Adipocyte (in vitro differentiated cells): Measurements from ENCODE around the gene MYO15B.

ENCODE experiments used
- DNase-seq: peaks from one replicate; pipeline ENCODE4 v3.0.0-alpha.2; 2015; ENCODE audit warnings: low read depth
- H3K27me3 ChIP-seq: replicated peaks from 2 replicates; pipeline ENCODE4 v1.7.0; 2013; ENCODE audit warnings: mild to moderate bottlenecking, low read length, moderate library complexity; ENCODE audit not compliant: control insufficient read depth, insufficient read depth
- H3K36me3 ChIP-seq: 2 replicates; pipeline ENCODE4 v1.7.0; 2013; ENCODE audit warnings: low read length, mild to moderate bottlenecking, moderate library complexity; ENCODE audit not compliant: control insufficient read depth, insufficient read depth, severe bottlenecking
- H3K4me1 ChIP-seq: 2 replicates; pipeline ENCODE4 v1.7.0; 2013; ENCODE audit warnings: mild to moderate bottlenecking, low read length, moderate library complexity; ENCODE audit not compliant: control insufficient read depth, insufficient read depth
- H3K4me3 ChIP-seq: 2 replicates; pipeline ENCODE4 v1.7.0; 2013; ENCODE audit warnings: mild to moderate bottlenecking, low read length, moderate library complexity
- H3K9ac ChIP-seq: 2 replicates; pipeline ENCODE4 v1.7.0; 2013; ENCODE audit warnings: mild to moderate bottlenecking, low read length, moderate library complexity
- H3K9me3 ChIP-seq: 2 replicates; pipeline ENCODE4 v1.7.0; 2013; ENCODE audit warnings: mild to moderate bottlenecking, low read length, moderate library complexity; ENCODE audit not compliant: control insufficient read depth

MYO15B gene

DNA sequence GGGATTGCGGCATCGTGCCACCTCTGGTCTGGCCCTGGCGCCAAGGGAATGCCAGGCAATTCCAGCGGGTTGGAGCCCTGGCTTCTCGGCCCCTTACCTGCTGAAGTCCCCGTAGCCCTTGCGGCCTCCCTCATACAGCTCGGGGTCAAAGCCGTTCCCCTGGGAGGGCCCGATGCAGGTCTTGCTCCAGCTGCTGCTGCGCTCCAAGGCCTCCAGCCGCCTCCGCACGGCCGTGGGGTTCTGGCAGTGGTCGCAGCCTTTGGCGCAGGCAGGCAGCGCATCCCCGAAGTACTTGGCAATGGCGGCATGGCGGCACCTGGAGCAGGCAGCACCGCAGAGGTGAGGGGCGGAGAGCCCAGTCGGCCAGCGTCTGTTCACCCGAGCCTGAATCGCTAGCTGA, 43.8 kb downstream of the MYO15B start:
- Histone ChIP-seq H3K4me3 (no peak overlapping the region), H3K9me3 (no peaks in the 10 kb centered on the region), H3K9ac (no peak overlapping the region), H3K36me3 (peaks cover 3% of the 10 kb centered on the region), H3K4me1 (peaks cover 20% of the 10 kb centered on the region), H3K27me3 (no peaks in the 10 kb centered on the region)
- no peak for DNase-seq

DNA sequence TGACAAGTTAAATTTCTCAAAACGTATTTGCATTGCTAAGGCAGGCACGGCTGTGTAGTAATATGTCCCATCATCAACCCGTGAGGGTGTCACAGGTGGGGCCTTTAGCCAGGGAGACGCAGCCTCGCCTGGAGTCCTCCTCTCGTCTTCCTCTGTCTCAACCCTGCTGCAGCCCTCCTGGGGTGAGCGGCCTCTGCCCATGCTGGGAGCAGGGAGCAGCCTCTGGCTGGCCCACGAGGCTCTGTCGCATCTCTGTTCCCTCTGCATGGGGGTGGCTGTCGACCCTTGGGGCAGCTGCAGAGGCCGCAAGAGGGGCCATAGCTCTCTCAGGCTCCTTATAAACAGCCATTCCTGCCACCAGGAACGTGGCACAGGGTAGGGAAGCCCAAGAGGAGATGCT, 44.8 kb downstream of the MYO15B start:
- Histone ChIP-seq H3K9ac (peak overlapping the region; percentile 34), H3K4me3 (no peak overlapping the region), H3K9me3 (no peaks in the 10 kb centered on the region), H3K4me1 (peaks cover 20% of the 10 kb centered on the region), H3K36me3 (peaks cover 3% of the 10 kb centered on the region), H3K27me3 (no peaks in the 10 kb centered on the region)
- DNase-seq, result no peak

DNA sequence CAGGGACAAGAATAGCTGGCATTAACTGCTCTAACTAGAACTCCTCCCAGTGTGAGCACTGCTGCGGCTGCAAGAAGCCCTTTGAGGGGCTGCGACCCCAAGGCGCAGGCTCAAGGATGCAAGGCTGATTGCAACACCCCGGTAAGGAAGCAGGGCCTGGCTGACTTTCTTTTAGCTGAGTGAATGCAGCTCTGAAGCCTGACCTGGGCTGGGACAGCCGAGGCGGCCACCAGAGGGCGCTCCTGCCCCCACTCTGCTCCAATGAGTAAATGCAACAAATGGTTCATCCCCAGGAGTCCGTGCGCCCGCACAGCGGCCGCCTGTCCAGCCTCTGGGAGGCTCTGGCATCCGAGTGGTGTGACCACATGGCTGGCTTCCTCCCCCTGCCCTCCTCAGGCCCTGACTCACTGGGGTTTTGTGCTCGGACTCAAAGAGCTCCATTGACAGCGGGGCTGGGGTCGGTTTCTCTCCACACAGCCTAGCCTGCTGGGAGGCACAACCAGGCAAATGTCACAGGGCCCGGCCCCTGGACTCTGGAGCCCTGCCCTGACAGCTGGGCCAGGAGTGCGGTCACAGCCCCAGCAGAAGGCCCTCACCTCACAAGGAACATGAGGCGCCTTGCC, 45.4 kb downstream of the MYO15B start, which contains the start of gene SMIM5:
TSS of gene SMIM5 (plus strand) at position 572 of the 623 bp plus-strand sequence. CDS start 6,768 bp downstream, outside the sequence.
- Histone ChIP-seq H3K4me3 (peak within 1 kb of the TSS; percentile 4), H3K9me3 (no peaks in the 10 kb centered on the region), H3K27me3 (no peaks in the 10 kb centered on the region), H3K4me1 (peaks cover 20% of the 10 kb centered on the region), H3K9ac (peak within 1 kb of the TSS; percentile 39), H3K36me3 (peaks cover 3% of the 10 kb centered on the region)
- DNase-seq, result peak; percentile 93

DNA sequence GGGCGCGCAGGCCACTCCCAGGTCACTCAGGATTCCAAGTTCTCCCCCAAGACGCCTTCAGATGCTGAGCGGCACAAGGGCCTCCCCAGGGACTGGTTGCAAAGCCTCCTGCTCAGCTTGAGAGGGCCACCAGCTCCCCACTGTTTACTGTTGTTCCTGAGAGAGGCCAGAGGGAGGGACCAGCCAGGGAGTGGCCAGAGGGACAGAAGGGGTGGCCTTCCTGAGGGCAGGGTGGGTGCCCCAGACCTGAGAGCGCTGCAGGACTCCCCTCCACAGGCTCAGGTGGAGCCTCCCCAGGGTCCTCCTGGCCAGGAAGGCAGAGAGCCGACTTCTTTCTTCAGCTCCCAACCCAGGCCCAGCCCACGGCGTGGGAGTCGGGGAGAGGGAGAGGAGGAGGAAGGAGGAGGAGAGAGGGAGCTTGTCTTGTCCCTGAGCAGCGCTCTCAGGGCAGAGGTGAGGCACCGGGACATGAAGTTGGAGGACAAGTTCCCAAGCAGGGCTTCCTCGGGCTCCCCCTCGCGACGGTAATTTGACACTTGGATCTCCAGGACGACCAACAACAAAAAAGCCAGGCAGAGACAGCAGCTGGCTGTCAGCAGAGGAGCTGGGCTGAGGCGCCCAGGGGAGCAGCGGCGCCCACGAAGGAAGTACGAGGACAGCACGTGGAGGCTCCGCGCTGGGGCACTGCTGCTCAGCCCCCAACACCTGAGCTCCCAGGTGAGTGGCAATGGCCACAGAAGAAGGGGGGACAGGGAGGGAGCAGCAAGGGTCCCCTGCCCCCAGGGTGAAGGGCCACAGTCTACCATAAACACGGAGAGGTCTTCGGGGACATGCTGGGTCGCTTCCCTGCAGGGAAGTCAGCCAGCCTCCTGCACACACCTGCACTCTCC, 46.1 kb downstream of the MYO15B start:
- DNase-seq, result peak; percentile 98
- Histone ChIP-seq H3K9me3 (no peaks in the 10 kb centered on the region), H3K4me3 (peak overlapping the region; percentile 4), H3K27me3 (no peaks in the 10 kb centered on the region), H3K9ac (peak overlapping the region; percentile 39), H3K4me1 (peaks cover 20% of the 10 kb centered on the region), H3K36me3 (peaks cover 3% of the 10 kb centered on the region)

DNA sequence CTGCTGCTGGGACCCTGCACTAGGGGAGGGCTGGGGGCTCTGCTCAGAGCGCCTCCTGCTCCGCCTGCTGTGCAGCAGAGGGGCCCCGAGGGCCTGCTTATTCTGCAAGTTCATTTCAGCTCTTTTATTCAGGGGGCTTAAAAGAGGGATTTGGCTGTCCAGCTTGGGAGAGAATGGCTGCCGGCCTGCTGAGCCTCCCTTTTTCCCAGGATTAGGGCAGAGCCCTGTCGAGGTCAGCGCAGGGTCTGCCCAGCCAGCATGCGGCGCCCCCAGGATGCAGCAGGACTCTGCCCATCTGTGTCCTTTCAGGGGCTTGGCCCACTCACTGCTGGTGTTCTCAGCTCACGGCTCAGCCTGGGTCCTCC, 46.8 kb downstream of the MYO15B start:
- peak overlapping the region; percentile 33 for H3K9ac ChIP-seq
- peaks cover 20% of the 10 kb centered on the region for H3K4me1 ChIP-seq
- H3K9me3 ChIP-seq, result no peaks in the 10 kb centered on the region
- H3K4me3 ChIP-seq, result no peak overlapping the region
- H3K36me3 ChIP-seq, result peaks cover 3% of the 10 kb centered on the region
- no peak for DNase-seq
- no peaks in the 10 kb centered on the region for H3K27me3 ChIP-seq

DNA sequence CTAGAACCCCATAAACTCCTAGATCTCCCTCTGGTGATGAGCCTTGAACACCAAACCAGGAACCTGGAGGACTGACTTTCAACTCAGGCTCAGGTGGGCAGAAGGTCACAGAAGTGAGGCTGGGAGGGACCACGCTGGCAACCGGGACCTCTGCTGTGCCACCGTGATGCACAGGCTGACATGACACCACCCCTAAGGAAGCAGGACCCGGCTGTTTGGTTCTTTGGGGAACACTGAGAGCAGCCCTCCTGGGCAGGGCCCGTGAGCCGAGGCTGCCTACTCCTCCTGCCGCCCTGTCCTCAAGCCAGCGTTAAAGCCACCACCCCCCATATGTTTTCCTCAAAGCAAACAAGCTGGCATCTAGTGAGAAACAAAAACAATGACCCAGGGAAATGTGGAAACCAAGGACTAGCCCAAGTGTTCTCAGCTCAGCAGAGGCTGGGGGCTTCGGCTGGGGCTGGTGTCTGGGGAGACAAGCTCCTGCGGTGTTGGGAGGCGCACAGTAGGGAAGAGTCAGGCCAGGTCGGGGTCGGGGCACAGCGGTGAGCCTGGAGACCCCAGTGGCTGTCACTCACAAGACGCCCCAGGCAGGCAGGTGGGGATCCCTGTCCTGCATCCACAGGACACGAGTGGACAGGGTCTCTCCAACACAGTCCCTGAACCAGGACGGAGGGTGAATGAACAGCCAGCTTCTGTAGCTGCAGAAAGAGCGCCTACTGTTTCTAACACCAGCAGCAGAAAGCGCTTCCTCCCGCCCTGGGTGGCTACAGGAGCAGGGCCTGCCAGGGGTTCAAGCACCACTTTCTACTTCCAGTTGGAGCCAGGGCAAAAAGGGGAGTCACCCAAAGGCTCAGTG, 47.4 kb downstream of the MYO15B start:
- no peak overlapping the region for H3K4me3 ChIP-seq
- DNase-seq, result no peak
- no peak overlapping the region for H3K9ac ChIP-seq
- H3K4me1 ChIP-seq, result peaks cover 20% of the 10 kb centered on the region
- no peaks in the 10 kb centered on the region for H3K9me3 ChIP-seq
- no peaks in the 10 kb centered on the region for H3K27me3 ChIP-seq
- H3K36me3 ChIP-seq, result peaks cover 3% of the 10 kb centered on the region

DNA sequence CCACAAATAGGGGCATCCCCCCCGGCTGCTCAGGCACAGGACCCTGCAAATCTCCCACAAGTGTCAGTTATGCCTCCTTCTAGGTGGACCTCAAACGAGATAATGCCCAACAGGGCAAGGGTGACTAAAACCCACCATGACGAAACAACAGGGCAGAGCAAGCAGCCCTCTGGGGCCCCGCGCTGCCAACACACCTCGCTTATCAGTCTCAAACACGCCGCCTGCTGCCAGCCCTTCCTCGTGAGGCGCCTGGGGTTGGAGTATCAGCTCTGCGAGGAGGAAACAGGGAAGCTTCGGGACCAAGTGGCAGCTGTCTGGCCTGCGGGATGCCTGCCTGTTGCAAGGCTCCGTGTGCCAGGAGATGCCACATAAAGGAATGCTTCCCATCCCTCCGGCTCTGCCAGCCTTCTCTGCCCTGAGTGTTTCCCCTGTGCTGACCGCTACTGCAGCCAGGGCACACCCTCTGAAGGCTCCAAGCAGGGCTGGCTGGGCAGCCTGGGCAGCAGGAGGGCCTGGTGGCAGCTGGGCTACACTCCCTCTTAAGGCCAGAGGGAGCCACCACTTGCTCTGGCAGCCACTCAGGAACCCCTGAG, 48.1 kb downstream of the MYO15B start:
- Histone ChIP-seq H3K9me3 (no peaks in the 10 kb centered on the region), H3K9ac (no peak overlapping the region), H3K27me3 (no peaks in the 10 kb centered on the region), H3K4me3 (no peak overlapping the region), H3K36me3 (peaks cover 3% of the 10 kb centered on the region), H3K4me1 (peaks cover 20% of the 10 kb centered on the region)
- no peak for DNase-seq

DNA sequence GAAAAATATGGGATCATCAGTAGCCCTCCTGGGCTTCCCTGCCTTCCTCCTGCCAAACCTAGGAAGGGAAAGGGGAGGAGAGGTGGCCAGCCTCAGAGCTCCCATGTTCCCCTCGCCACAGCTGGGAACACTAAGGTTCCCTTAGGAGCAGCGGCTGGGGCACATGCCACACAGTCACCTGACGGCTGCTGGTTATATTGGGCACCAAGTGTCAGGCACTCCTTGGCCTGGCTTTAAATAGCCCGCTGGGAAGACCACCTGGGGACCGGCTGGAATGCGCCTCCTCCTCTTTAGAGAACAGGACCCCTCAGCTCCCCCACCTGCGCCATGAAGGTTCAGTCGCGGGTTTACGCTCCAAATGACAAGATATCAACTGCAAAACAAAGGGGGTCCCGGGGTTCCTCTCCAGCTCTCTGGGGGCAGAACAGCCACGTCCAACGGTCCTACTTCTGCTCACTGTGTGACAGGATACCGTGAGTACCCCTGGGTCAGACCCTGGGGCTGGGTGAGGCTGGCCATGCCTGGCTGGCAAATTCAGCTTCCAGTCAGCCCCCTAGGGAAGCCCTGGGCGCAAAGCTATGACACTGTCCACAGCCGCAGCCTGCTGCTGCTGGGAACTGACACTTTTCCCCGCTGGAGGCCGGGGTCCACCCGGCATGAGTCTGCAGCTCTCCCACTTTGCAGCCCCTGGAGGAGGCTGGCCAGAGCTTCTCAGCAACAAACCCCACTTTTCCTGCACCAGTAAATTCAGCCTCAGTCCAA, 49.0 kb downstream of the MYO15B start:
- H3K36me3 ChIP-seq, result peaks cover 4% of the 10 kb centered on the region
- no peak for DNase-seq
- peaks cover 20% of the 10 kb centered on the region for H3K4me1 ChIP-seq
- no peak overlapping the region for H3K4me3 ChIP-seq
- no peak overlapping the region for H3K9ac ChIP-seq
- H3K9me3 ChIP-seq, result no peaks in the 10 kb centered on the region
- no peaks in the 10 kb centered on the region for H3K27me3 ChIP-seq

DNA sequence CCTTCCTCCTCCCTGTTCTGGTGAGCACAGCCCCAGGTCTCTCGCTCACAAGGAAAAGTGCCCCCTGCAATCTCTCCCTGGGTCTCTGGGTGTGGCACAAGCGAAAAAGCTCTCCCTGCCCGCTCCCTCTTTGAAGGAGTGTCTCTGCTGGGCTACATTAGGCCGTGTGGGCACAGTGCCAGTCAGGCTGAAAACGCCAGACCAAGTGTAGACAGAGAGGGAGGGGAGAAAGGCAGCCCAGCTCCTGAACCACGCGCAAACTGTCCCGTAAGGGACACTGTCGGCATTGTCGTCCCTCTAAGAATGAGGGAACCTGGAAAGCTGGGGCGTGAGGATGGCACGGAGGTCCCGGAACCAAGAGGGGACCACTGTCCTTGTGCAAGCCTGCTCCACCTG, 49.5 kb downstream of the MYO15B start:
- DNase-seq, result no peak
- Histone ChIP-seq H3K9me3 (no peaks in the 10 kb centered on the region), H3K9ac (no peak overlapping the region), H3K4me1 (peaks cover 20% of the 10 kb centered on the region), H3K36me3 (peaks cover 4% of the 10 kb centered on the region), H3K27me3 (no peaks in the 10 kb centered on the region), H3K4me3 (no peak overlapping the region)

DNA sequence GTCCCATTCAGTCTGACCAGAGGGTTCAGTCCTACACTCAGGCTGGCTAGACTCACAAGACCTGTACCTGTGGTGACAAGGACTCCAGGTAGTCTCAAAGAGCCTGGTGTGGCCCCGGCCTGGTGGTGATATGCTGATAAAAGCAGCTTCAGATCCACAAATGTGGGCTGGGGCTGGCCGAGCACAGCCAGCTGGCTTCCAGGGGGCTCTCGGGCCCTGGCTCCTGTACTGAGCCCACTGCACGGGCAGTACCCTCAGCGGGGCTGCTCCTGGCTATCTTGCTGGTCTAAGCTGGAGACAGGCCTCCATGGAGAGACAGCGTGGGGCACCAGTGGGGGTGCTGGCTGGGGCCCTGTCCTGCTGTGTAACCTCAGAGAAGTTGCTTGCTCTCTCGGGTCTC, 50.0 kb downstream of the MYO15B start:
- DNase-seq, result no peak
- Histone ChIP-seq H3K27me3 (no peaks in the 10 kb centered on the region), H3K4me1 (peaks cover 19% of the 10 kb centered on the region), H3K9me3 (no peaks in the 10 kb centered on the region), H3K4me3 (no peak overlapping the region), H3K36me3 (peaks cover 4% of the 10 kb centered on the region), H3K9ac (no peak overlapping the region)
